Lower leg skin (tissue), 4 donors: ENCODE results near the gene PRRG1. TPM values are rescaled to one million over a fixed set of nuclear protein-coding genes. Genes with fewer than 3 reads are reported as not detected.
"Not testable (repeated sequence)": the region's sequence is repeated elsewhere in the genome, so short reads cannot be mapped to it uniquely, and the experiment has no call there.

Source experiments
- DNase-seq, 2 donors: peaks; one replicate each; pipeline ENCODE4 v3.0.0-alpha.2; 2019; ENCODE audit warnings: low spot score in 2 of 2
- H3K4me3 ChIP-seq: fragments of 200-600 bp; sonication (generic); 2 replicates; pipeline ENCODE4 v1.5.1; 2017; ENCODE audit warnings: mild to moderate bottlenecking, low read depth; ENCODE audit not compliant: poor library complexity, severe bottlenecking
- POLR2A ChIP-seq, 2 donors: fragments of 450-650 bp; IDR thresholded peaks; one replicate each; pipeline ENCODE4 v1.6.1; 2016 to 2017; ENCODE audit warnings: antibody characterized with exemption in 2 of 2, mild to moderate bottlenecking in 1 of 2, moderate library complexity in 1 of 2
- WGBS, 2 donors: methylation state at CpG; one replicate each; pipeline ENCODE4 v1.1.5; 2018; 5-methylcytosine and 5-hydroxymethylcytosine counted together
- intact Hi-C: fragments of 100-400 bp; cut with DNase I; formaldehyde crosslinking; loops from one replicate; pipeline ENCODE4 v1.15.0; 2023; ENCODE audit warnings: low total_unique reads
- total RNA-seq, 4 donors: library from RNA; depleted of rRNA; stranded (reverse); fragments of >200 nt; gene quantifications; one replicate each; pipeline ENCODE4 v1.1.0, GENCODE V29; 2016
- TF ChIP-seq, protein P1 (sequence below), 3 donors: fragments of 450-650 bp; IDR thresholded peaks; one replicate each; pipeline ENCODE4 v1.5.1; 2016; ENCODE audit warnings: antibody characterized with exemption in 3 of 3, mild to moderate bottlenecking in 3 of 3, moderate library complexity in 2 of 3

The PRRG1 gene
- total RNA-seq, 4 donors from 2014 or later: 4.0 to 8.1 (median 6.1) TPM

DNA sequence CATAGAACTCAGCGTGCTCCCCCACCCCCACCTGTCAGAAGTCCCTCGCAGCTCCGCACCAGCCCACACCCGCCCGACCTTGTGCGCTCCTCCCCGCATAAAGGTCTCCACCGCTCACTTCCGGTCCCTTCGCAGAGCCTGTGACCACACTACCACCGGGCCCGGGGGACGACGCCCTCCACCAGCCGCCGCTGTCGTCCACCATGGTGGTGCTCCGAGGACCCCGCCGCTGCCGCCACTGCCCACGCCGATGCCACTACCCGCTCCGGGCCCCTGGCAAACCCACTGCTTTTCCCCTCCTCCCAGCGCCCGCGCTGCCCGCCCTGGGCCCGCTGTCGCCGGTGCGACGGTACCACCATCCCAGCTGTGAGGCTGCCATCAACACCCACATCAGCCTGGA is 142.5 kb downstream of the PRRG1 start:
- intact Hi-C loops: no loop called here
- H3K4me3 ChIP-seq: no peak overlapping the region
- 90 to 95% methylated on average over 33 to 34 of the region's 34 CpGs for WGBS, 2 donors
- no peak for DNase-seq
- TF ChIP-seq POLR2A (IDR thresholded peaks at IDR 0.05): no peak
- TF ChIP-seq, protein P1, sequence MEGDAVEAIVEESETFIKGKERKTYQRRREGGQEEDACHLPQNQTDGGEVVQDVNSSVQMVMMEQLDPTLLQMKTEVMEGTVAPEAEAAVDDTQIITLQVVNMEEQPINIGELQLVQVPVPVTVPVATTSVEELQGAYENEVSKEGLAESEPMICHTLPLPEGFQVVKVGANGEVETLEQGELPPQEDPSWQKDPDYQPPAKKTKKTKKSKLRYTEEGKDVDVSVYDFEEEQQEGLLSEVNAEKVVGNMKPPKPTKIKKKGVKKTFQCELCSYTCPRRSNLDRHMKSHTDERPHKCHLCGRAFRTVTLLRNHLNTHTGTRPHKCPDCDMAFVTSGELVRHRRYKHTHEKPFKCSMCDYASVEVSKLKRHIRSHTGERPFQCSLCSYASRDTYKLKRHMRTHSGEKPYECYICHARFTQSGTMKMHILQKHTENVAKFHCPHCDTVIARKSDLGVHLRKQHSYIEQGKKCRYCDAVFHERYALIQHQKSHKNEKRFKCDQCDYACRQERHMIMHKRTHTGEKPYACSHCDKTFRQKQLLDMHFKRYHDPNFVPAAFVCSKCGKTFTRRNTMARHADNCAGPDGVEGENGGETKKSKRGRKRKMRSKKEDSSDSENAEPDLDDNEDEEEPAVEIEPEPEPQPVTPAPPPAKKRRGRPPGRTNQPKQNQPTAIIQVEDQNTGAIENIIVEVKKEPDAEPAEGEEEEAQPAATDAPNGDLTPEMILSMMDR (IDR thresholded peaks at IDR 0.05): no peak

DNA sequence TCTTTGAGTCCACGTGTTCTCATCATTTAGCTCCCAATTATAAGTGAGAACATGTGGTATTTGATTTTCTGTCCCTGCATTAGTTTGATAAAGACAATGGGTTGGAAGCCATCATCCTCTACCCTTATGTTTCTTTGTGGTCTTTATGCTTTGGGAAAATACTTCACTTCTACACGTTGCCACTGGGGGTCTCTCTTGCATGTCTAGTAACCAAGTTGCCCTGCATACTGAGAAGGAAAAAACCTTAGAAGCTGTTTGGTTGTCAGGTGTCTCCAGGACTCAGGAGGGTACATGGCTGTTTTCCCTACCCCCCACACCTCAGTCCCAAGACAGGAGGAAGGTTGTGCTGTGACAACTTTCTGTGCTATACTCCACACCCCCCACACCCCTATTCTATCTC is 146.6 kb downstream of the PRRG1 start:
- DNase-seq, H3K4me3 ChIP-seq, intact Hi-C loops: not testable (repeated sequence)
- 25 to 30% methylated on average over 2 of the region's 2 CpGs for WGBS, 2 donors

DNA sequence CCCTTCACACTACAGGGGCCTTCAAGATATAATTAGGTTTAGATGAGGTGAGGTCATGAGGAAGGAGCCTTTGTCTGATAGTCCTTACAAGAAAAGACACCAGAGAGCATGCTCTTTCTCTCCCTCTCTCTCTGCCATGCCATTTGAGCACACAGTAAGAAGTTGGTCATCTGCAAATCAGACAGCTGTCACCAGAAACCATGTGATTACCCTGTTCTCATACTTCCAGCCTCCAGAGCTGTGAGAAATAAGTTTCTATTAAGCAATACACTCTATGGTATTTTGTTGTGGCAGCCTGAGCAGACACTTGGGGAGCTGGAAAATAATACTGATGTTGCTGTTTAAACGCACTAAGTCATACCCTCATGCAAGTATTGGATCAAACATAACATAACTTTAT is 148.0 kb downstream of the PRRG1 start:
- WGBS, 2 donors: 47 to 77% methylated on average over 1 of the region's 1 CpG
- H3K4me3 ChIP-seq, intact Hi-C loops, DNase-seq: not testable (repeated sequence)

GRCh38 chrX:37498323-37498722 is 149.2 kb downstream of the PRRG1 start:
- H3K4me3 ChIP-seq, DNase-seq, intact Hi-C loops: not testable (repeated sequence)

GRCh38 chrX:37499649-37500048 is 150.5 kb downstream of the PRRG1 start:
- H3K4me3 ChIP-seq, DNase-seq, intact Hi-C loops: not testable (repeated sequence)
- WGBS, 2 donors: 84 to 86% methylated on average over 3 to 4 of the region's 4 CpGs

GRCh38 chrX:37504991-37505390 is 155.8 kb downstream of the PRRG1 start:
- WGBS, 2 donors: 89 to 98% methylated on average over 35 of the region's 35 CpGs
- no peak for DNase-seq
- TF ChIP-seq, protein P1 (IDR thresholded peaks at IDR 0.05): no peak
- TF ChIP-seq POLR2A (IDR thresholded peaks at IDR 0.05): no peak
- H3K4me3 ChIP-seq: no peak overlapping the region
- intact Hi-C loops: no loop called here

Other genes with a start within 250 kb of the PRRG1 start
- 1 to 10 TPM in 3 of 4 donors, under 1 TPM in 1; 0.93 to 2.4 (median 1.7) TPM for gene LANCL3, start 222.3 kb downstream of the PRRG1 start, total RNA-seq